Astrocyte (in vitro differentiated cells and primary cell): ENCODE data around the gene LUC7L3.

Experiments used
- CTCF ChIP-seq: IDR thresholded peaks from 2 replicates; pipeline ENCODE4 v1.5.1; 2011; ENCODE audit warnings: low read depth, mild to moderate bottlenecking, inconsistent platforms, low read length, moderate library complexity; ENCODE audit not compliant: insufficient read depth
- EZH2 ChIP-seq: IDR thresholded peaks from 2 replicates; pipeline ENCODE4 v1.6.1; 2012; ENCODE audit warnings: mild to moderate bottlenecking, low read length, inconsistent platforms; ENCODE audit not compliant: insufficient read depth

- TF ChIP-seq CTCF = no peak
- TF ChIP-seq EZH2 = no peak
Measured at GRCh38 chr17:50721194-50722010, 2.0 kb downstream of the LUC7L3 start.
